NCI-H1048 (cell line): ENCODE results near the gene MCTP1.

ENCODE experiments used
- DNase-seq: peaks from one replicate; lab custom pipeline; 2025; lab: John Stamatoyannopoulos, UW

Gene MCTP1

GRCh38 chr5:95075111-95075510 is 209.8 kb downstream of the MCTP1 start:
- DNase-seq, result no peak

- DNase-seq, result no peak
Measured at GRCh38 chr5:95072281-95072680, 212.6 kb downstream of the MCTP1 start.

GRCh38 chr5:95070866-95071265 is 214.0 kb downstream of the MCTP1 start:
- no peak for DNase-seq

GRCh38 chr5:95070453-95070852 is 214.4 kb downstream of the MCTP1 start:
- no peak for DNase-seq

GRCh38 chr5:95069948-95070347 is 214.9 kb downstream of the MCTP1 start:
- DNase-seq, result no peak

- no peak for DNase-seq
Measured at GRCh38 chr5:95069021-95069420, 215.9 kb downstream of the MCTP1 start.

GRCh38 chr5:95068289-95068910 is 216.5 kb downstream of the MCTP1 start:
- no peak for DNase-seq

- DNase-seq, result no peak
Measured at GRCh38 chr5:95066048-95066447, 218.8 kb downstream of the MCTP1 start.

GRCh38 chr5:95063492-95063891 is 221.4 kb downstream of the MCTP1 start:
- DNase-seq, result no peak

- DNase-seq, result no peak
Measured at GRCh38 chr5:95060098-95060497, 224.8 kb downstream of the MCTP1 start.

- DNase-seq, result no peak
Measured at GRCh38 chr5:95059636-95060035, 225.3 kb downstream of the MCTP1 start.

- no peak for DNase-seq
Measured at GRCh38 chr5:95057615-95058014, 227.3 kb downstream of the MCTP1 start.

GRCh38 chr5:95053253-95053652 is 231.6 kb downstream of the MCTP1 start:
- DNase-seq, result no peak

- no peak for DNase-seq
Measured at GRCh38 chr5:95050708-95051107, 234.2 kb downstream of the MCTP1 start.

GRCh38 chr5:95048628-95049027 is 236.3 kb downstream of the MCTP1 start:
- no peak for DNase-seq

GRCh38 chr5:95045181-95045965 is 239.5 kb downstream of the MCTP1 start:
- no peak for DNase-seq

GRCh38 chr5:95044096-95044495 is 240.8 kb downstream of the MCTP1 start:
- DNase-seq, result no peak

- DNase-seq, result no peak
Measured at GRCh38 chr5:95043648-95044047, 241.2 kb downstream of the MCTP1 start.

GRCh38 chr5:95043234-95043633 is 241.7 kb downstream of the MCTP1 start:
- DNase-seq, result no peak

GRCh38 chr5:95042037-95042436 is 242.9 kb downstream of the MCTP1 start:
- DNase-seq, result no peak

GRCh38 chr5:95035891-95036685 is 248.8 kb downstream of the MCTP1 start:
- DNase-seq, result no peak

- no peak for DNase-seq
Measured at GRCh38 chr5:95032801-95033200, 252.1 kb downstream of the MCTP1 start.
